PC-9 (cell line): ENCODE data around the gene CACNG7.

Experiments used
- CTCF ChIP-seq: fragments of 200-600 bp; sonication (generic); conservative IDR thresholded peaks from 2 replicates; pipeline ENCODE4 v1.6.1; 2017; ENCODE audit warnings: mixed run types, antibody characterized with exemption, mild to moderate bottlenecking, moderate library complexity
- EZH2 ChIP-seq: fragments of 200-600 bp; sonication (generic); IDR thresholded peaks from 2 replicates; pipeline ENCODE4 v1.8.0; 2017; ENCODE audit warnings: antibody characterized with exemption, low read depth

GRCh38 chr19:53969366-53969765, 60.3 kb downstream of the CACNG7 start:
- TF ChIP-seq CTCF = no peak
- no peak for TF ChIP-seq EZH2
